NCI-H1694 treated with DMSO at 0.1 percent for 48 hours (cell line): ENCODE data around the gene PRKN.

Experiments used
- DNase-seq: peaks from one replicate; lab custom pipeline; 2025; lab: John Stamatoyannopoulos, UW

Gene PRKN

DNA sequence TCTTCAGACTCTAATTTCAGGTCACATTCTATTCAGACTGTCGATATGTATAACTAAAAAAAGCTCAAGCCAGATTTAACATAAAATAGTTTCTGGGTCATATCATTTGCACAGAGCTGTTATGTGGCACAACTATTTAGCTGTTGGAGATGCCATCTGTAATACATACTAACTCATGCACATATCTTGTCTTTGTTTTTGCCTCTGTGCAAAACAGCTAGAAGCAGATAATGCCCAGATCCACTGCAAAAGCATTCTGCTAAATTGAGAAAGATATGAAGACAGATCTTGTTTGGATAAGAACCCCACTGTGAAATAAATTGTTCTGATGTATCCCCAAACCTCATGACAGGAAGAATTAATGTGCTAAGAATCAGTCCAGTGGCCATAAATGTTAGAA, 930.9 kb downstream of the PRKN start:
- no peak for DNase-seq

DNA sequence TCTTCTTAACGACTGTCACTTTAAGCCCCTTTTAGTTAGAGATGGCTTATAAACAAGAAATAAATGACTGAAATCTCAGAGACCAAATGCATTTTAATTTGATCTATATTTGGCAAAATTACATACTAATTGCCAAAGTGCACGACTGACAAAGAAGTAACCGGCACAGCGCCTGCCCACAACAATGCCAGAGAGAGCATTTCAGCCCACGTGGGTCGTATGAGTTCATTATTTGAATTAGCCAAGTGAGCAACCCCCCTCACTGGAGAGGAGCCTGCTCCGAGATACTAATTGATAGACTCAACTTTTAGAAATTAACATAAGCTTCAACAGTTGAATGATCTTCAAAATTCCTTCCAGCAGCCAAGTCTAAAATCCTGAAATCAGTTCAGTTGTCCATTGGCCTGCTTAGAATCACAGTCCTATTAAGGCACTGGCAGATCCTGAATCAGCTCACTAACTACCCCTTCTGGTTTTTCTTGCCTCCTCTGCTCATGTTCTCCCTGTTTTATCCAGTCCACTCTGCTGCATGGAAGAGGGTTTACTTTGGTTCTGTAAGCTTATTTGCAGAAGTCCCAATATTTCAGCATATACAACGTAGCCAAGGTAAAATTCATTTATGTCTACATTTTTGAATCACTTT, 934.6 kb downstream of the PRKN start:
- no peak for DNase-seq

DNA sequence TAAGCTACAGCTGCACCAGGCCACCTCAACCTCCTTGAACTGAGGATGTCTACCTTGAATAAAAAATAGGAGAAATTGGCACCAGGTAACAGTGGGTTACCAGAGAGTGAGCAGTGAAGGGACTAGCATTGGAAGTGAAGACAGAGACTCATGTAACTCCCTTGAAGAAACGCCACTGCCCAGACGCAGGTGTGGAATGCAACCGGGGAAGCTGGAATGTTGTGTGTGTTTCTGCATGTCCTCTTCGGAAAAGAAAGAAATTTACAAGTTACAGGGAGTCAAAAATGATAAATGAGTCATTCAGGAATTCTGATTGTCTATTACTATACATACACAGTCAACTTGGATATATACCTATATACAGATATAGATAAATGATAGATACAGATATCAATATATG, 939.0 kb downstream of the PRKN start:
- no peak for DNase-seq

DNA sequence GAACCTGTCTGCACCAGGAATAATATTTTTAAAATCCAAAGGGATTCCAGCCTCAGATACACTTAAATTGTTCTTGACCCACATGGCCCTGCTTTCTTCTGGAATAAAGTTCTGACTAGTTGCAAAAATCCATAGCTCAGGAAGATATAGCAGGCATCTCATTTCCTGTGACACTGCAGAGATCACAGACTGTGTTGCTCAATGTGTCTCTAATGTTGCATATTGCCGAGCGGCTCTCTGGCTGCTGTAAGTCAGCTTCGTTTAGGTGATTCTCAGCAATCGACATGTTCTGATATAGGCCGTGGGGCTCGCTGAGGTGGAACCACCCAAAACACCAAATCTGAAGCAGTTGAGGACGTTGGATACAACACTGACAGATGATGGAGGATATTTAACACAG, 955.4 kb downstream of the PRKN start:
- no peak for DNase-seq

DNA sequence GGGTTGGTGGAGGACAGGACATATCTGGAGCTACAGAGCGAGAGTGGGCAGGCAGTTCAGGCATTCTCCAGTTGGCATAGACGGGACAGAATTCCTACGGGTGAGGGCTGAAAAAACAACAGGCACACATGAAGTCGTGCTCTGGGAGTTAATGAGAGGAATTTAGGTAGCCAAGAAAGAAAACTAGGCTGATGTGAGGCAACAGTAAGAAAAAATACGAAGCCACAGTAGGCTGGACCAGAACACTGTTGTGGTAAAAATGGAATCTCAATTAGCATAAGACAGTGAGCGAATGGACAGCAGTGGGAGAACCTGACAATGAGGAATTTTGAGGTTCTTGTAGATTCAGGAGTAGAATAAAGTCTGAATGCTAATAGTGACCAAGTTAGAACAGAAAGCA, 965.6 kb downstream of the PRKN start:
- no peak for DNase-seq

DNA sequence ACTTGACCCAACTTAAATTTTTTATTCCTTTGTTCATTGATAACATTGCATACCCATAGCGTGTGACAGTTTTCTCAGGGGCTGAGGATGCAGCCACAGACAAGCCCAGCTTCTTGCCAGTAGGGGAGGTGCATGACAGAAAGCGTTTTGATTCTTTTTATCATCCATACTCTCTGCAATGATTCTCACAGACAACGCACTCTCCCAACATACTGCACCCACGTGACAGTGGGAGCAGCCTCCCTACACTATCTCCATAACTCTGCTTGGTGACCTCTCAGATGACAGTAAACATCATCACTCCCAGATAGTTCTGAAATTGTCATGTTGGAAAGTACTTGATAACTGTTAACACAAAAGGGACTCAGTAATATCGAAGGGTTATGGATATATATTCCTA, 972.5 kb downstream of the PRKN start:
- DNase-seq = no peak

DNA sequence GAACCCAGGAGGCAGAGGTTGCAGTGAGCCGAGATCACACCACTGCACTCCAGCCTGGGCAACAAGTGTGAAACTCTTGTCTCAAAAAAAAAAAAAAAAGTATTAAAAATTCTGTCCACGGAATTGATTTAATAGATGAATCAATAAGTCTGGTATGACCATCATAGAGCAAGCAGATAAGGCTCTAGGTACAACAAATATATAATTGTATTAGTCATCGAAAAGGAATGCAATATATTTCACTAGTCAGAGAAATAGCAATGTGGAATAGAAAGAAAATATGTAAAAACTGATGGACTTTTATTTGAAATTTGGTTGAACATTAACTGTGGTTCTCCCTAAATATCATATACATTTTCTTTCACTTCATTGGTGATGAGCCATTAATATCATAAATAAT, 976.9 kb downstream of the PRKN start:
- no peak for DNase-seq

DNA sequence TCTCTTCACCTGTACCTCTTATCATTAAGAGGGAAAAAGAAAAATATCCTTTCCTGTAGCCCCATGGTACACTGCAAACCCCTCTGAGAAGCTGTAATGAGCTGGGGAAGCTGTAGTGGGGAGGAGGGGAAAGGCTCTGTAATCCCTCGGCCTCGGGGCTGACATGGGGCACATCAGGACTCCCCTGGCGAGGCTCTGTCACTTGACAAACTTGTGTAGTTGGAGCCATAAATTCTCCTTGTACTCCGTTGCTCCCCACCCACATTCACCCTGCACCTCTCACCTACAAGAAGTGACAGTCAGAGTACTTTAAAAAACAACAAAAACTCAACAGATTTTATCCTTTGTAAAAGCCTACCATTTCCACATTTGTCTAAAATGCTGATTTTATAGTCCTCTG, 978.0 kb downstream of the PRKN start:
- no peak for DNase-seq

DNA sequence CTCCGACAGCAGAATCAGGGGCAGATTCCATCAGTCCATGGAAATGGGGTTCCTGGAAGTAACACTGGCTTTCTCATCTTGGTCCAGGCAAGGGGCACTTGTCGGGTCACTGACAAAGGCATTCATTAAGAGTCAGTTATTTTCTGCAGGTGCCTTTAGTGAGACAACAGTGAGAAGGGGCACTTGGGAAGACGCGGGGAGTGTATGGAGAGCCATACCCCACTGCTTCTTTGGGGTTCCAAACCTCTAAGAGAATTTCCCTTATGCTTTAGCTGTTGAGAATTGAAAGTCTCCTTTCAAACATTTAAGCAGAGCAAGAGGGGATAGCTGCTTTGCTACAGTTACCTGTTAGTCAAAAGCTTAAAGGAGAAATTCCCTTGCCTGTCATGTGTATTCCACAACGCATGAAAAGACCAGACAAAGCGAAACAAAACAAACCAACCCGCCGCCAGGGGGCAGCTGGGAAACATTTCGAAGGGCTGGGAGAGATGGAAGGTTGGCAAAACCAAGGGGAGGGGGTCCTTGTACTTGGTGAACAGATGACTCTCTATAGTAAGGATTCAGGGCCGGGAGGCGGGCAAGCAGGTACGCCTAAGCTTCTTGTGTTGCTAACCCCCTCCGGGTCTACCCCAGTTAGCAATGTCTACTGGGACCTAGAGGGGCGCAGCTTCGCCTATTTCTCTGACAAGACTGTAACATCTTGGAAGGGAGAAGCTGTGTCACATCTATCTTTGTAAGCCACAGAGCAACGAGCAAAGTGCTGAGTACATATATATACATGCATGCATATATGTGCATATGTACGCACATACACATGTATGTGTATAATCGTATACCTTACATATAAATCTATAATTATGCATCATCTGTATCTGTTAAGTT, 978.8 kb downstream of the PRKN start:
- no peak for DNase-seq

DNA sequence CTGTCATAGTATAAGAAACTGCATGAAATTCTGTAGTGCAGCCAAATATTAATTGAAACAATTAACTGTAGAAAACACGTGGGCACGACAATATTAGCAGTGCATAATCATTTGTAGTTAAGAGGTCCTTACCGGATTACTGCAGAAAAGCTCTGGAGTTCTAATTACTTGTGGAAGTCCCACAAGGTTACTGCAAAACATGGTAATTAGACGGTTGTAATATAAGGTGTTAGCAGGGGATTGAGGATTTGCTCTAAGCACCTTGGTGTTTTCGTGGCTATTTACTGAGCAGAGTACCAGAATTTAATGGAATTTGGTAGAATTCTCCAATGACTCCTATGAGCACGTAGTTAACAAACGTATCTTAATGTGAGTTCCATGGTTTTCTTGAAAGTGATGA, 980.1 kb downstream of the PRKN start:
- no peak for DNase-seq

DNA sequence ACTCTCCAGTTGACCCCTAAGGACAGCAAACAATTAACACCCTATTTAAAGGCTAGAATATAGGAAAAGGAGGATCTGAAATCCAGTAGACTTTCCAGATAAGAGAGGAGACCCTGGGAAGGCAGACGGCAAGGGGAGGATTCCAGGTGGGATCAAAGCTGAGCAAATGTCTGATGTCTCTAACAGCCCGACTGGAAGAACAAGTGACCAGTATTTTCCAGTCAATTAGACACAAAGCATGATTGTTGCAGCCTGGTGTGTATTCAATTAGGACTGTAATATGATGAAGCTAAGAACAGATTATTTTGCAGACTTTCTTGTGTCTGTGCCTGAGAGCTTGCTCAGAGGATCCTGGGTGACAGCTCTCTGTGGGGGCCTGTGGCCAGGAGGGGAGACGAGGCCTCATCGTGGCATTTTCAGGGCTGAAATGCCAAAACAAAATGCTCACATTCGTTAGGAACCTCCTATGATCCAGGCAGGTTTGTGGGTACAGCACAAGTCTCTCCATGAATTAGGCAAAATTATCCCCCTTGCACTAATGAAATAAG, 981.9 kb downstream of the PRKN start:
- DNase-seq = no peak

DNA sequence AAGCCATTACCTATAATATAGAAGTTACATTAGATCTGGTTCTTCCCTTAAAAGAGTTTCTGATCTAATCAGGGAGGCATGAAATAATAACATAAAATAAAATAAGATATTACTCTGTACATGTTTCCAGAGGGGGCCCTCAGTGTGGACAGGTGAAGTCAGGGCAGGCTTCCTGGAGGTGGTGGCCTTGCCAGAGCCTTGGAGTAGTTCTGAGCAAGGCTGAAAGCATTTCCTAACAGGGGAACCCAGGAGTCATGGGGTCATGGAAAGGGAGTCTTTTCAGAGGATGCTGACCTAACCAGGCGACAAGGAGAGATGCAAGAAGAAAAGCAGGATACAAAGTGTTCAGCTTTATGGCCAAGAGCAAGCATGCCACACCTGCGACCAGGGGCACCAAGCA, 982.4 kb downstream of the PRKN start:
- no peak for DNase-seq

DNA sequence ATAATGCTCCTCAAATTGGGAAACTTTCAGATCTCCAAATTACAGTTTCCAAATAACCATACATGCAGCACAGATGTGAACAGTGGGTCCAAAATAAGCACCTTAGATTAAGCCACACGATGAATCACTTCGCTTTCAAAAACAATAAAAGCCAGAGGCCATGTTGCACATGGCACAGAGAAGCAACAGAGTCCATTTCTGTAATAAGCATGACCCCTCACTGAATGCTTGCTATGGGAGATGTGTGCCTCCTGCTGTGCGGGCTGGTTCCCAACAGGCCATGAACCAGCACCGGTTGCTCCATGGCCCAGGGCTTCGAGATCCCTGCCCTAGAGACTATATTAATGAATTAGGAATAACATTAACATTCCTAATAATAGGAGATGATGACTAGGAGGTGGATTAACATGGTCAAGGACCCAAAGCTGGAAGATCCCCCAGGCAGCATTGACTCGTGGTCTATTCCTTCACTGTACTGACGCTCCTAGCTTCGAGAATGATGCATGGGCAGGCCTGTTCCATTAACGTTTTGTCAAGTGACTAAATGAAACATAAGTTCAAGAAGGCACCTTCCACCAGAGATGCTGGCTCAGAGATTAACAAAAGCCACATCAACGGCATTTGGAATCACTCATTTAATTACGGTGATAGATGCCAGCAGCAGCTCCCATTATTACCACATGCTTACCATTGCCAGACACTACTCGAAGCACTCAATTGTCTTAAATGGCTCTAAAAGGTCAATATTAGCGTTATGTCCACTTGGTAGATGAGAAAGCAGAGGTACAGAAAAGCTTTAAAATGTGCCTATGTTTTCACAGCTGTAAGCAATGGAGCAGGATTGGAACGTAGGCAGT, 983.1 kb downstream of the PRKN start:
- no peak for DNase-seq

DNA sequence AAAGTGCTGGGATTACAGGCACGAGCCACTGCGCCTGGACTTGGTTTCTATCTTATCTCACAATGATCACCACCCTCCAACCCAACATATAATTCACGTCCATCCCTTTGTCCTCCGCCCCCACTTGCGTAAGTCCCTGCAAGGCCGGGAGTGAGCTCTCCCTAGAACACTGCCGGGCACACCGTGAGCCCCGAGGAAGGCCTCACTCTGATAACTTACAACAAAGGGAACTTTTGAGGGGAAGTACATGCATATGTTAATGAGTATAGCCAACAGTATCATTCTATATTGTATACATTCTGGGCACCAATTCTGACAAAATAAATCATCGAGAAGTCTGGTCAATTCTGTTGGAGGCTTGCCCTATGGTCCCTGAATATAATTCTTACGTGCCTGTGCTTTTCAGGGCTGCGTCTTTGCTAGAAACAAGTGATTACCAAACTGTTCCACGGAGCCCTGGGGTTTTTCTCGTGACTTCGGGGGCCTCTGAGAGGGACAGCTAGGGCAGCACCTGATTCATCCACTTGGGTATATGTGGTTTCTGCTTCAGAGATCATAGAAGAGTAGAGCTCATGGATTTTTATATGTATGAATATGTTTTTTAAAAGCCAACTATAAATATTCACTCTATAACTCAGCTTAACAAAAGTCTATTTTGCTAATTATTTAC, 983.9 kb downstream of the PRKN start:
- no peak for DNase-seq

DNA sequence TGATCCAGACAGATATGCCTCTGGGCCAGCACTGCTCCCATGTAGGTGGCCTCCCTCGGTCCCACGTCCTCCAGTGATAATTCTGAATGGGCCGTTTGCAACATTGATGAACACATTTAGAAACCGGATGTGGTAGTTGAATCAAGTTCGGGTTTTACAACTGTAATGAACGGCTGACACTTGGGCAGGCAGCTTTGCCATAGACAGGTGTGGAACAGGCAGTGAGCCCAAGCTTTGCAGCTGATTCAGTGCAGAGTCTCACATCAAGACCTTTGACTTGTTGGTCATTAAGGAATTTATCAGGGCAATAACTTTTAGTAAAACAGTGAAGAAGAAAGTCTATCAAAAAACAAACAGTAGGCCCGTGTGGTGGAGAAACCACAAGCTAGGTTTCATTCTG, 987.1 kb downstream of the PRKN start:
- DNase-seq = no peak

DNA sequence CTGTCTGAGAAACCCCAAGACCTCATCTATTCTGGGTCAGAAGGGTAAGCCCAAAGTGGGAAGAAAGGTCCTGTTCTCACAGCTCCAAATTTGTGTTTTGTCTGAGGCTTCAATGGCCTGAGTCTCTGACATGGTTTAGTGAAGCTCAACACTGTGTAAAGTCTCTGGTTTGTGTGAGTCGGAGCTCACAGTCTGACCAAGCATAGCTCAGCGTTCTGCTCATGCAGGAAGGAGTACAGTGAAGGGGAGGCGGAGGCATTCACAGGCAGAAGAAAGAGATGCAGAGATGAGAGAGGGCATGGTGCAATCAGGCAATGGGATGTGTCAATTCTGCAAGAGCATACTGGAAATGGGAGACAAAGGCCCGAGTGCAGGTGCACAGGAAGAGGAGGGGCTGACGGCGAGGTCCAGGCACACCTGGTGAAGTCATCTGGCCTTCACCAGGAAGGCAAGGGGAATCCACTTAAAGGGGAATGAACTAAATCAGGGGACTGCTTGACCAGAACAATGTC, 990.7 kb downstream of the PRKN start:
- DNase-seq = no peak

DNA sequence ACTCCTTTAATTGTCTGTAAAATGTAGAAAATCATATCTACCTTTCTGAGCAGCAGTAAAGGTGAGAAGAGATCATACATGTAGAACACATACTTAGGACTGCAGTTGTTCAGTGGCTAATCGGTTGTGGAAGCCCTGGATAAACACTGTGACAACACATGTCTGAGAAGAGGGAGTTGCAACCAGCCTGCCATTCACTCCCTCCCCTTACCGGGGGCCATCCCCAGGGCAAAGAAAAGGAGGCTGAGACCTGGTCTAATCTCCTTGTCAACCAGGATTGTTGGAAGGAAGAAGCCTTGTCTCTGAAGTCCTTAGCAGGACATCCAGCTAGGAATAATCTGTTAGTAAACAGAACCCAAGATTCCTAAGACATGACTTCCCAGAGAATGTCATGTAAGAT, 991.2 kb downstream of the PRKN start:
- DNase-seq = no peak

DNA sequence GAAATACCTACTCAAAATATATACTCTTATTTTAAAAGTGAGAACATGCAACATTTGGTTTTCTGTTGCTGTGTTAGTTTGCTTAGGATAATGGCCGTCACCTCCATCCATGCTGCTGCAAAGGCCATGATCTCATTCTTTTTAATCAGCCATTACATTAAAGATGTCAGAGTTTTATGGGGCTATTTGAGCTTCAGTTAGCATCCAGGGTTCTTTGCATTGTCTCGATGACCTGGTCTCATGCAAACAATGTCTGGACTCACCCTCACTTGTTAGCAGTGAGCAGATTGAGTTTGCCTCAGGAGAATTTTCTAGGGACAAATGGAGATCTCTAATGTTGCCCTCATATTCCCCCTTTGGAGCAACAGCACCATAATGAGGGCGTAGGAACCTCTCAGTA, 995.0 kb downstream of the PRKN start:
- no peak for DNase-seq

DNA sequence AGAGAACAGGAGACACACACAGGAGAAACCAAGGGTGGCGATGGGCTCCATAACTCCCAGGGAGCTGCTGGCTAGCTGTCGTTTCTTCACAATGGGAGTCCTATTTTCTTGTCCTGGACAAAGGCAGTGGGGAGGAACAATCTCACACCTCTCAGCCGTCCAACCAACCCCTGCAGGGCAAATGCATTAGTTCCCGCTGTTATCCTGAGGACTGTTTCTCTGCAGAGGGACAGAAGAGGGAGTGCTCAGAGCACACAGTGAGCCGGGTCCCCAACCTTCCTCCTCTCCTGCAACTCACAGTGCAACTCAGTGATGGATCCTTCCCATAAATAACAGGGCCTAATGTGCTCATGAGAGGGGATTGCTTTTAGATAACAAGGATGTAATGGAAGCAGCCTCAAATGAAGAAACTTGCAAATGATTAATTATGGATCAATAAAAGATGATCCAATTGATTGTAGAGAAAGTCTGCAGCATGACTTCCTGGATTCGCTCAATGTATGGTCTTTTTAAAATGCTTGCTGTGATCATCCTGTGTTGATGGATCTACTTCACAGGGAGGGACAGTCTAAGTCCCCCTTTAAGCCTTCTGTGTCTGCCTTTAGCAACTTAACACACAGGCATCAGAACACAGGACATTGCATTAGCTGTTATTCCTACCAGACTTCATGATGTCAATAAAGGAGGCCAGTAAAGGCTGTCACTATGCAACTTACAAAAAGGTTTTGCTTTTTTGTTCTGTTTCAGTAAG, 1000.3 kb downstream of the PRKN start:
- no peak for DNase-seq

DNA sequence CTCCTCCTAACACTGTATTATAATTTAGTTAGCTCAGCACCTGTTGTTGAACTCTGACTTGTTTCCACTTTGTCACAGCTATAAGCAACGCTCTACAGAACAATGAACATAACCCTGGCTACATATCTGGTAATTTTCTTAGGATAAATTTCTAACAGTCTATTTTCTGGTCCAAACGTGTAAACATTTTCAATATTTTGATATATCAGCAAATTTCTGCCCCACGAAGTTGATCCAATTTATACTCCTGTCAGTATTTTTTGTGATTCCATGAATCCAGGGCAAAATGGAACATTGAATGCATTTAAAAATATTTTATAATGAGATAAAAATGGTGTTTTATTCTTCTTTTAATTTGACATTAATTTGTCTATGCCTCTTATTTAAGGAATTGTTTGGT, 1005.2 kb downstream of the PRKN start:
- DNase-seq = no peak

DNA sequence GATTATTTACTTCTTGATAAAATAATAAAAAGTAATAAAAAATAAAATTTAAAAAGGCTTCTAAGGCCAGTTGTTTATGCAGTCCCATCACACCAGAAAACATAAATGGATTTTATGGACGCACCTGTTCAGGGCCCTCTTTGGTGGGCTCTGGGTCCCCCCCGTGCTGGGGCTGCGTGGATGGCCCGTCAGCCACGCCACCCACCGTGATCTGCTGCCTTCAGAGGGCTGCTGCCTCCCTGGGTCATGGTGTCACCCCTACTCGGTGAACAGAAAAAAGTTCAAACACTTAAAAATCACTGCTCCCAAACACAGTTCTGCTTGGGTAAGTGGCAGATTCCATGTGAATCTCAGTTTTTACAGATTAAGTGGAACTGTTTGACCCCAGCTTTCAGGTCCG, 1006.1 kb downstream of the PRKN start:
- DNase-seq = no peak
